GM18526 (cell line): Measurements from ENCODE around the gene EXOSC2.

Experiments used
- POLR2A ChIP-seq: IDR thresholded peaks from 3 replicates; pipeline ENCODE4 v1.6.1; 2011; ENCODE audit not compliant: insufficient read length; ENCODE audit errors: extremely low read depth

The EXOSC2 gene

DNA sequence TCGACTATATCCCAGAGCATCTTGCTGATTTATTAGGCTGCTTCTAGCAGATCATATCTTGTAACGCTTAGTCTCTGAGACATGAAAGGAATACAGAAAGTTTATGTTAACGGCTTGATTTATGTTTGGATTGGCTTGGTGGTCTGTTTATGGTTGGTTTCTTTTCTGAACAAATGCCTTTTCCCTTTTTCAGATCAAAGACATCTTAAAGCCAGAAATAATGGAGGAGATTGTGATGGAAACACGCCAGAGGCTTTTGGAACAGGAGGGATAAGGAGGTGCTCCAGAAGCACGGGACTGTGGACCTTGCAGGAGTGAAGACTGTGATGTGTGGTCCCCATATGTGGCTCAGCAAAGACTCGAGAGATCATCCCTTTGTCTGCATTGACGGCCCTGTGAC lies 9.9 kb downstream of the EXOSC2 start:
- no peak for TF ChIP-seq POLR2A

DNA sequence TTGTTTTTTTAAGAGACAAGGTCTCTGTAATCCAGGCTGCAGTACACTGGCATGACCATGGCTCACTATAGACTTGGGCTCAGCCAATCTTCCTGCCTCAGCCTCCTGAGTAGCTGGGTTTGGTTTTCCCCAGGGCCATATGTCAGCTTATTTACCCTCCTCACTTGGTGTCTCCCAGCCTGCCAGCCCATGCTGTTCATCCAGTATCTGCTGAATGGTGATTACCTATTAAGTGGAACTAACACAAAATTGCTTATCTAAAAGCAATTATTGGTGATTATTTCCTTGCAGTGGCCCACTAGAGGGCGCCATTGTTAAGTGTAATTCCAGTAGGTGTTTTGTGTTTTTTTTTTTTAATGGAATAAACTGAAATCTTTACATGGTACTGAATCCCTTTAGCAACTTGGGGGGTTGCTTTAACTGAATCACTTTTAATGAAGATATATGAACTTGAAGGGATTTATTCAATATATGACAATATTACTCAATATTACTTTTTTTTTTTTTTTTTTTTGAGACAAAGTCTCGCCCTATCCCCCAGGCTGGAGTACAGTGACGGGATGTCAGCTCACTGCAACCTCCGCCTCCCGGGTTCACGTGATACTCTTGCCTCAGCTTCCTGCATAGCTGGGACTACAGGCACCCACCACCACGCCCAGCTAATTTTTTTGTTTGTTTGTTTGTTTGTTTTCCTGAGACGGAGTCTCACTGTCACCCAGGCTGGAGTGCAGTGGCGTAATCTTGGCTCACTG lies 13.8 kb downstream of the EXOSC2 start:
- TF ChIP-seq POLR2A = no peak

GRCh38 chr9:130710822-130711352 lies 17.3 kb downstream of the EXOSC2 start:
- TF ChIP-seq POLR2A = no peak

GRCh38 chr9:130711469-130711868 lies 17.9 kb downstream of the EXOSC2 start:
- no peak for TF ChIP-seq POLR2A

GRCh38 chr9:130712564-130713285 lies 19.1 kb downstream of the EXOSC2 start:
- peak; percentile 75 for TF ChIP-seq POLR2A

DNA sequence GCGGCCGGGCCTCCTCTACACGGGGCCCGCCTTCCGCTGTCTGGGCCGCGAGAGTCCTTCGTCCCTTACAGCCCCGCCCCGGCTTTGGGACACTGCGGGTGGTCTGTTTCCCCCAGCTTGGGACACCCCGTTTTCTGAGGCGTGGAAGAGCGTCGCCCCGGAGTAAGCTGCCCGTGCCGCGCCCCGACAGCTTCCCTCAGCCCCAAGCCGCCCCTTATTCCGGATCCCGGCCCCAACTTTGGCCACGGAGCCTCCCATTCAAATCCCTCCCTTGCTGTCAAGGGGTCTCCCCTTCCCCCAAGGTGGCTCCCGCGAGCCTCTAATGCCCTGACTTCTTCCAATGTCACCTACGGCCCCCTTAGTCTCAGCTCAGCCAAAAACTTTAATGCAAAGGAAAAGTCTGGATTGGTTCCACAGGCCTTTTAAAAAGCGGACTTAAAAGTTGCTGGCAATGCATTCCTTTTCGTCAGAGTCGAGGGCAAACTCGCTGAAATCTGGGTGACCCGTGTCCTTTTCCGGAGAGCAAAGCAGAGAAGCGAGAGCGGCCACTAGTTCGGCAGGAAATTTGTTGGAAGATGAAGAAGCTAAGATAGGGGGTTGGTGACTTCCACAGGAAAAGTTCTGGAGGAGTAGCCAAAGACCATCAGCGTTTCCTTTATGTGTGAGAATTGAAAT lies 19.8 kb downstream of the EXOSC2 start:
- no peak for TF ChIP-seq POLR2A

- no peak for TF ChIP-seq POLR2A
Observed at GRCh38 chr9:130714586-130715110, 21.1 kb downstream of the EXOSC2 start.

DNA sequence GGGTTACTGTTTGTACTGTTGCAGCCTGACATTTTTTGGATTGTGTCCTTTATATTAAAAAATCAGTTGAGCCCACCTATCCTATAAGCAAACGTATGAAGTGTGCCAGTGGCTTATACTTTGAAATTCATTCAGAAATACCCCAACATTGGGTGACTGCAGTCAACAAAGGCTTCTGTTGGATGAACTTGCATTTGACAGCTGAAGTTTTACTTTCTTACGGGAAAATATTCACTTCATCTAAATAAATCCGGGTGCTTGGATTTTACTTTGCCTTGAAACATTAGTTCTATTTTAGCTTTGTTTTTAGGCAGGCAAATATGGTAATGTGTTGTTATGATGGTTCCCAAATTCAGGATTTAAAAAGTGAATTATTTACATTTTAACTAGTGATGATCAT lies 21.7 kb downstream of the EXOSC2 start:
- no peak for TF ChIP-seq POLR2A

GRCh38 chr9:130718562-130718961 lies 25.0 kb downstream of the EXOSC2 start:
- no peak for TF ChIP-seq POLR2A

GRCh38 chr9:130720762-130721161 lies 27.2 kb downstream of the EXOSC2 start:
- TF ChIP-seq POLR2A = no peak

- TF ChIP-seq POLR2A = no peak
Observed at GRCh38 chr9:130728721-130729120, 35.1 kb downstream of the EXOSC2 start.

- no peak for TF ChIP-seq POLR2A
Observed at GRCh38 chr9:130729145-130729544, 35.6 kb downstream of the EXOSC2 start.

DNA sequence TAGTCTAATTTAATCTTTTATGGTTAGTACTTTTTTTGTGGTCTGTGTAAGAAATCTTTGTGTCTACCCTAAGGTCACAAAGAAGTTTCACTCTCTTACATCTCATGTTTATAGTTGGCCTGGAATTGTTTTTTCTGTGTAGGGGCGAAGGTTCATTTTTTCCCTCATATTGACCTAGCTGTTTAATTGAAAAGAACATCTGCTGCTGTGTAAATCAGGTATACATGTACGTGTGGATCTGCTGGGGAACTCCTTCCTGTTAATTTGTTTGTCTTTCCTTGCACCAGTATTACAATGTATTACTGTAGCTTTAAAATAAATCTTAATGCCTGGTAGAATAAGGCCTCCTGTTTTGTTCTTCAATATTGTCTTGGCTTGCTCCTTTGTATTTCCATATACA lies 37.8 kb downstream of the EXOSC2 start:
- no peak for TF ChIP-seq POLR2A

DNA sequence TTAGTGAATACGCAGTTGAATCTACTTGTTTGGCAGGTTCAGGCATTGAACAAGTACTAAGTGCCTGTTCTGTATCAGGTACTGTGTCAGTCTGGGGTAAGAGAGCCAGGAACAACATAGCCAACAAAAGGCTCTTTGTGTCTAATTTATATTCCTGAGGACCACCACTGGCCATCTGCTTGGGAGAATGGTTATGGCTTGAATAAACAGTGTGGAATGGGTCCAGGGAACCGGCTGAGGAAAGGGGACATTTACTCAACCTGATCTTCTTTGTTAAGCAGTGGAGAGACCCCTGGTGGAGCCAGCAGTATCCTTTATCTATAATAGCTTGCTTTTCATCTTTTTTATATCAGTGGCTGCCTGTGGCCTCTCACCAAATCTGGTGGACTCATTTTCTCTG lies 38.6 kb downstream of the EXOSC2 start:
- TF ChIP-seq POLR2A = no peak

DNA sequence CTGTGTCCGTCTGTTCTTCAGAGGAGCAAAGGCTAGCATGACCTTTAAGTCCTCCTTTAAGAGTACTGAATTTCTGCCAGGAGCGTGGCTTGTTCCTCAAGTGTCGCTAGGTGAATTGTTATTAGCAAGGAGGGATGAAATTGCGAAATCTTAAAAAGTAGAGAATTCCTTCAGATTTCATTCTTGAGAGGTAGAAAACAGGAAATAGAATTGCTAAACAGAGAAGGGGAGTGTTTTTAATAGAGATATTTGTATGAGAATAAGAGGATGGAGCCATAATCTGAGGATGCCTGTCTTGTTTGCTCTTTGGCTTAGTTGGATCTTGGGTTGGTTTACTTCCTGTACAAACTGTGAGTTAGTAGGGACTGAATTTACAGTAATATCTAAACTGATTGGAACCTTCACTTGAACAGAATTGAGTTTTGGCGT lies 39.2 kb downstream of the EXOSC2 start:
- TF ChIP-seq POLR2A = no peak
